ENCODE results near the gene PARD3.

Gene PARD3

GRCh38 chr10:34195364-34196057 lies 619.6 kb downstream of the PARD3 start:
- no peak for DNase-seq

GRCh38 chr10:34193931-34194626 lies 621.0 kb downstream of the PARD3 start:
- DNase-seq: no peak

- no peak for DNase-seq
These were observed 622.5 kb downstream of the PARD3 start for GRCh38 chr10:34192646-34193045.

GRCh38 chr10:34191406-34191805 lies 623.7 kb downstream of the PARD3 start:
- no peak for DNase-seq

- no peak for DNase-seq
These were observed 624.5 kb downstream of the PARD3 start for GRCh38 chr10:34190580-34190979.

GRCh38 chr10:34189830-34190229 lies 625.3 kb downstream of the PARD3 start:
- DNase-seq: no peak

GRCh38 chr10:34188221-34188620 lies 626.9 kb downstream of the PARD3 start:
- DNase-seq: no peak

- no peak for DNase-seq
These were observed 627.9 kb downstream of the PARD3 start for GRCh38 chr10:34187201-34187600.

GRCh38 chr10:34186745-34187144 lies 628.4 kb downstream of the PARD3 start:
- DNase-seq: no peak

- no peak for DNase-seq
These were observed 629.1 kb downstream of the PARD3 start for GRCh38 chr10:34185998-34186397.

GRCh38 chr10:34184939-34185386 lies 630.1 kb downstream of the PARD3 start:
- DNase-seq: no peak

- no peak for DNase-seq
These were observed 630.7 kb downstream of the PARD3 start for GRCh38 chr10:34184397-34184796.

- DNase-seq: no peak
These were observed 631.9 kb downstream of the PARD3 start for GRCh38 chr10:34183016-34183796.

- no peak for DNase-seq
These were observed 633.4 kb downstream of the PARD3 start for GRCh38 chr10:34181553-34182300.

GRCh38 chr10:34180749-34181148 lies 634.3 kb downstream of the PARD3 start:
- no peak for DNase-seq

- DNase-seq: no peak
These were observed 635.8 kb downstream of the PARD3 start for GRCh38 chr10:34179280-34179679.

- no peak for DNase-seq
These were observed 636.3 kb downstream of the PARD3 start for GRCh38 chr10:34178756-34179155.

GRCh38 chr10:34178196-34178595 lies 636.9 kb downstream of the PARD3 start:
- DNase-seq: no peak

- no peak for DNase-seq
These were observed 637.7 kb downstream of the PARD3 start for GRCh38 chr10:34177445-34177844.

- DNase-seq: peak in 1 of 2 experiments; percentile 62
These were observed 638.7 kb downstream of the PARD3 start for GRCh38 chr10:34176351-34176750.

GRCh38 chr10:34175121-34175520 lies 640.0 kb downstream of the PARD3 start:
- no peak for DNase-seq

- DNase-seq: no peak
These were observed 642.1 kb downstream of the PARD3 start for GRCh38 chr10:34172936-34173533.
